CD14-positive monocyte (primary cell): Measurements from ENCODE around the gene AIFM1. TPM values are rescaled to one million over a fixed set of nuclear protein-coding genes. Genes with fewer than 3 reads are reported as not detected.

Experiments used
- DNase-seq, 3 donors: peaks; one replicate each; pipeline ENCODE4 v3.0.0-alpha.2; 2011 to 2022
- H2AFZ ChIP-seq: 2 replicates; pipeline ENCODE4 v1.6.0; 2012; ENCODE audit warnings: mild to moderate bottlenecking, low read depth, low read length, inconsistent platforms; ENCODE audit not compliant: insufficient read depth, poor library complexity, severe bottlenecking
- H3K27ac ChIP-seq, 2 donors: 1 replicate in 1 of 2; 2 replicates in 1 of 2; pipeline ENCODE4 v1.5.1; 2012 to 2013; ENCODE audit warnings: low read length in 2 of 2, control low read depth in 1 of 2, inconsistent platforms in 1 of 2, low read depth in 1 of 2, mild to moderate bottlenecking in 1 of 2
- H3K27me3 ChIP-seq, 2 donors: one replicate each; pipeline versions ENCODE4 v1.6.0 to v1.6.1; 2011 to 2013; ENCODE audit warnings: low read length in 2 of 2; ENCODE audit not compliant: control insufficient read depth in 2 of 2, insufficient read depth in 2 of 2
- H3K36me3 ChIP-seq, 2 donors: replicated peaks in 1 of 2; 1 replicate in 1 of 2; 2 replicates in 1 of 2; pipeline versions ENCODE4 v1.5.1 to v1.6.1; 2012 to 2013; ENCODE audit warnings: low read length in 2 of 2, control low read depth in 1 of 2, inconsistent platforms in 1 of 2, mild to moderate bottlenecking in 1 of 2; ENCODE audit not compliant: insufficient read depth in 2 of 2, control insufficient read depth in 1 of 2
- H3K4me1 ChIP-seq, 2 donors: 1 replicate in 1 of 2; 2 replicates in 1 of 2; pipeline versions ENCODE4 v1.5.1 to v1.6.1; 2012 to 2013; ENCODE audit warnings: low read length in 2 of 2, control low read depth in 1 of 2, inconsistent platforms in 1 of 2, mild to moderate bottlenecking in 1 of 2, moderate library complexity in 1 of 2; ENCODE audit not compliant: insufficient read depth in 2 of 2, control insufficient read depth in 1 of 2
- H3K4me2 ChIP-seq: replicated peaks from 2 replicates; pipeline ENCODE3; 2012; ENCODE audit warnings: low read length, moderate library complexity, mild to moderate bottlenecking; ENCODE audit not compliant: poor library complexity, severe bottlenecking; ENCODE audit errors: extremely low read depth
- H3K4me3 ChIP-seq, 3 experiments: fragments of 200-600 bp in 1 of 3; sonication (generic) in 1 of 3; replicated peaks in 1 of 3; 1 replicate in 2 of 3; 2 replicates in 1 of 3; pipeline ENCODE4 v1.5.1; 2011 to 2013; ENCODE audit warnings: low read length in 3 of 3, mild to moderate bottlenecking in 3 of 3, control low read depth in 2 of 3, low read depth in 2 of 3, inconsistent platforms in 1 of 3, moderate library complexity in 1 of 3
- H3K79me2 ChIP-seq: 2 replicates; pipeline ENCODE4 v1.6.0; 2012; ENCODE audit warnings: mild to moderate bottlenecking, control low read depth, inconsistent platforms, low read length, moderate library complexity; ENCODE audit not compliant: insufficient read depth
- H3K9ac ChIP-seq: 2 replicates; pipeline ENCODE4 v1.6.0; 2017; ENCODE audit warnings: low read length, mild to moderate bottlenecking; ENCODE audit not compliant: insufficient read depth, poor library complexity, severe bottlenecking
- H3K9me3 ChIP-seq, 2 donors: replicated peaks in 1 of 2; 1 replicate in 1 of 2; 2 replicates in 1 of 2; pipeline versions ENCODE4 v1.5.1 to v1.6.1; 2012 to 2013; ENCODE audit warnings: low read length in 2 of 2, control low read depth in 1 of 2; ENCODE audit not compliant: control insufficient read depth in 1 of 2, insufficient read depth in 1 of 2
- H4K20me1 ChIP-seq: 2 replicates; pipeline ENCODE4 v1.6.0; 2012; ENCODE audit warnings: mild to moderate bottlenecking, low read length, control low read depth, moderate library complexity; ENCODE audit not compliant: insufficient read depth
- H3K27ac Mint-ChIP-seq, 7 donors: one replicate each; pipeline ENCODE4 v1.8.0; 2020; ENCODE audit warnings: mild to moderate bottlenecking in 7 of 7, mixed read lengths in 7 of 7, moderate library complexity in 6 of 7, inconsistent platforms in 2 of 7
- H3K27me3 Mint-ChIP-seq, 3 donors: one replicate each; pipeline ENCODE4 v1.8.0; 2021 to 2022; ENCODE audit warnings: low read depth in 3 of 3, mild to moderate bottlenecking in 3 of 3, mixed read lengths in 3 of 3, moderate library complexity in 3 of 3, inconsistent platforms in 1 of 3
- H3K36me3 Mint-ChIP-seq, 2 donors: one replicate each; pipeline ENCODE4 v1.8.0; 2020; ENCODE audit warnings: mixed read lengths in 2 of 2, inconsistent platforms in 1 of 2, mild to moderate bottlenecking in 1 of 2
- H3K4me1 Mint-ChIP-seq: one replicate; pipeline ENCODE4 v1.8.0; 2020; ENCODE audit warnings: mild to moderate bottlenecking, mixed read lengths
- H3K4me3 Mint-ChIP-seq, 2 donors: one replicate each; pipeline ENCODE4 v1.8.0; 2020; ENCODE audit warnings: mild to moderate bottlenecking in 2 of 2, mixed read lengths in 2 of 2, moderate library complexity in 1 of 2
- H3K9me3 Mint-ChIP-seq, 7 donors: one replicate each; pipeline ENCODE4 v1.8.0; 2020 to 2022; ENCODE audit warnings: mixed read lengths in 7 of 7, mild to moderate bottlenecking in 6 of 7, moderate library complexity in 6 of 7, inconsistent platforms in 2 of 7
- CTCF ChIP-seq: fragments of 200-600 bp; IDR thresholded peaks from one replicate; pipeline ENCODE4 v1.8.0; 2022; ENCODE audit warnings: antibody characterized with exemption, mild to moderate bottlenecking
- WGBS: methylation state at CpG from one replicate; pipeline ENCODE4 v1.1.5; 2013; ENCODE audit warnings: missing lambda C conversion rate; ENCODE audit not compliant: insufficient coverage; 5-methylcytosine and 5-hydroxymethylcytosine counted together
- intact Hi-C, 2 donors: fragments of 100-400 bp; cut with micrococcal nuclease; formaldehyde crosslinking; loops; one replicate each; pipeline versions ENCODE4 v1.15.0 to v1.15.1; 2023
- polyA plus RNA-seq, 3 donors: library from polyadenylated mRNA; depleted of rRNA in 1 of 3; unstranded in 2 of 3; stranded (reverse) in 1 of 3; fragments of 300-500 nt in 2 of 3; fragments of >200 nt in 1 of 3; fragmentation: Illumina TruSeq in 2 of 3; gene quantifications; 1 replicate in 2 of 3; 2 replicates in 1 of 3; pipeline ENCODE4 v1.2.3, GENCODE V29; 2012 to 2021

AIFM1 gene
- polyA plus RNA-seq, 3 donors, result 15.1 to 19.1 (median 18.6) TPM

GRCh38 chrX:130145123-130145522 is 20.5 kb downstream of the AIFM1 start:
- no peak overlapping the region for H3K27ac Mint-ChIP-seq

DNA sequence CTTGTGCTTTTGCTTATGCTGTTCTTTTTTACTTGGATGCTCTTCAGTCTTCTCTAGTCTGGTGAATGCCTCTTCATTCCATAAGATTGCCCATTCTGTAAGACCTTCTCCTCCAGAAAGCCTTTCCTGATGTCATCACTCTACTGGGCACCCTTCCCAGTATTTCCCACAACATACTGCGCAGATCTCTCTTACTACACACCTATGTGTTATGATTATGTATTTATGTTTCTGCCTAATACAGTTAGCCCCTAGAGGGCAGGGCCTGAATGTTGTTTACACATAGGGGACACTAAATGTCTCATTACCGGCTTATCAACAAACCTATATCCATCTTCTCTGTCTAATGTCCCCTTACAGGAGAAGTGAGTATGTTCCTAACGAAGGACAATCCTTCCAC is 21.1 kb downstream of the AIFM1 start:
- Mint-ChIP-seq H3K4me3 (no peak overlapping the region), H3K36me3 (peaks cover 44 to 55% of the 10 kb centered on the region in 2 donors), H3K27ac (no peak overlapping the region), H3K9me3 (no peaks in the 10 kb centered on the region), H3K27me3 (peaks cover 0 to 2% (median 0%) of the 10 kb centered on the region in 3 donors), H3K4me1 (peaks cover 16% of the 10 kb centered on the region)
- H3K36me3 ChIP-seq, result peaks cover 32 to 72% of the 10 kb centered on the region in 2 donors
- H3K27me3 ChIP-seq, result no peaks in the 10 kb centered on the region
- H3K4me1 ChIP-seq, result peaks cover 0 to 9% of the 10 kb centered on the region in 2 donors
- no peak for TF ChIP-seq CTCF
- H3K4me3 ChIP-seq, result no peak overlapping the region
- H3K4me2 ChIP-seq, result no peak overlapping the region
- no peak overlapping the region for H2AFZ ChIP-seq
- no peaks in the 10 kb centered on the region for H4K20me1 ChIP-seq
- no peak overlapping the region for H3K9ac ChIP-seq
- no peaks in the 10 kb centered on the region for H3K9me3 ChIP-seq
- WGBS, result no CpG with 5 or more reads among the region's 3 CpGs
- H3K79me2 ChIP-seq, result no peaks in the 10 kb centered on the region
- intact Hi-C loops, result no loop called here
- H3K27ac ChIP-seq, result no peak overlapping the region
- no peak for DNase-seq

More at GRCh38 chrX:130145123-130145522, 20.5 kb downstream of the AIFM1 start:
- intact Hi-C loops, result no loop called here
- no peaks in the 10 kb centered on the region for H3K27me3 ChIP-seq
- Mint-ChIP-seq H3K9me3 (no peaks in the 10 kb centered on the region), H3K4me1 (peaks cover 16% of the 10 kb centered on the region), H3K27me3 (peaks cover 0 to under 1% (median 0%) of the 10 kb centered on the region in 3 donors), H3K4me3 (no peak overlapping the region), H3K36me3 (peaks cover 41 to 53% of the 10 kb centered on the region in 2 donors)
- H3K4me2 ChIP-seq, result no peak overlapping the region
- H3K4me3 ChIP-seq, result no peak overlapping the region
- H3K27ac ChIP-seq, result no peak overlapping the region
- no peaks in the 10 kb centered on the region for H3K9me3 ChIP-seq
- H4K20me1 ChIP-seq, result no peaks in the 10 kb centered on the region
- no peak overlapping the region for H3K9ac ChIP-seq
- no CpG with 5 or more reads among the region's 4 CpGs for WGBS
- no peak for DNase-seq
- no peak overlapping the region for H2AFZ ChIP-seq
- H3K79me2 ChIP-seq, result no peaks in the 10 kb centered on the region
- H3K36me3 ChIP-seq, result peaks cover 26 to 66% of the 10 kb centered on the region in 2 donors
- TF ChIP-seq CTCF, result no peak
- H3K4me1 ChIP-seq, result peaks cover 0 to 9% of the 10 kb centered on the region in 2 donors
